Measurements from ENCODE around the gene DOK7. TPM values are rescaled to one million over a fixed set of nuclear protein-coding genes. Genes with fewer than 3 reads are reported as not detected.

Gene DOK7
- total and polyA plus RNA-seq, 4 donors: 0.13 to 0.84 (median 0.46) TPM

DNA sequence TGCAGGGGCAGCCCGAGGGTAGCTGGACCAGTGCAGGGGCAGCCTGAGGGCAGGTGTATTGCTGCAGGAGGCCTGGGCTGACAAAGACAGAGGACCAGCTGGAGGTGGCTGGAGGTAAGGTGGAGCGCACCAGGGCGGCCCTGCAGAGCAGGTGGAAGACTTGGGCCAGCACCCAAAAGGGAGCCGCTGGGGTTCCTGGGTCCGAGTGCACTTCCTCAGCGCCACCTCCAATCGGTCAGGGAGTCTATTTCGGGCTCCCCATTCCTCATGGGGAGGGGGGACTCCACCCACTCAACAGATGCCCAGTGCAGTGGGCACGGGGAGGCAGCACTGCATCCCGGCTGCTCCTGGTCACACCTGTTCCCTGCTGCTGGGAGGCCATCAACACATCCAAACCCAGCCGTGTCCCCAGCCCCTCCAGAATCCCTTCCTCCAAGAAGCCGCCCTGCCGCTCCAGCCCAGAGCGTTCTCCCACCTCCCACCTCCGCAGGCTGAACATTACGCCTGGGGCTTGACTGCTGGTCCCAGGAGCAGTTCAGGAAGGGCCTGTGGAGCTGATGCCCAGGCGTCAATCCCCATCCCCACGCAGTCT, 67.7 kb downstream of the DOK7 start (continued):
- TF ChIP-seq, protein P1, sequence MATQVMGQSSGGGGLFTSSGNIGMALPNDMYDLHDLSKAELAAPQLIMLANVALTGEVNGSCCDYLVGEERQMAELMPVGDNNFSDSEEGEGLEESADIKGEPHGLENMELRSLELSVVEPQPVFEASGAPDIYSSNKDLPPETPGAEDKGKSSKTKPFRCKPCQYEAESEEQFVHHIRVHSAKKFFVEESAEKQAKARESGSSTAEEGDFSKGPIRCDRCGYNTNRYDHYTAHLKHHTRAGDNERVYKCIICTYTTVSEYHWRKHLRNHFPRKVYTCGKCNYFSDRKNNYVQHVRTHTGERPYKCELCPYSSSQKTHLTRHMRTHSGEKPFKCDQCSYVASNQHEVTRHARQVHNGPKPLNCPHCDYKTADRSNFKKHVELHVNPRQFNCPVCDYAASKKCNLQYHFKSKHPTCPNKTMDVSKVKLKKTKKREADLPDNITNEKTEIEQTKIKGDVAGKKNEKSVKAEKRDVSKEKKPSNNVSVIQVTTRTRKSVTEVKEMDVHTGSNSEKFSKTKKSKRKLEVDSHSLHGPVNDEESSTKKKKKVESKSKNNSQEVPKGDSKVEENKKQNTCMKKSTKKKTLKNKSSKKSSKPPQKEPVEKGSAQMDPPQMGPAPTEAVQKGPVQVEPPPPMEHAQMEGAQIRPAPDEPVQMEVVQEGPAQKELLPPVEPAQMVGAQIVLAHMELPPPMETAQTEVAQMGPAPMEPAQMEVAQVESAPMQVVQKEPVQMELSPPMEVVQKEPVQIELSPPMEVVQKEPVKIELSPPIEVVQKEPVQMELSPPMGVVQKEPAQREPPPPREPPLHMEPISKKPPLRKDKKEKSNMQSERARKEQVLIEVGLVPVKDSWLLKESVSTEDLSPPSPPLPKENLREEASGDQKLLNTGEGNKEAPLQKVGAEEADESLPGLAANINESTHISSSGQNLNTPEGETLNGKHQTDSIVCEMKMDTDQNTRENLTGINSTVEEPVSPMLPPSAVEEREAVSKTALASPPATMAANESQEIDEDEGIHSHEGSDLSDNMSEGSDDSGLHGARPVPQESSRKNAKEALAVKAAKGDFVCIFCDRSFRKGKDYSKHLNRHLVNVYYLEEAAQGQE (IDR thresholded peaks at IDR 0.05): no peak

DNA sequence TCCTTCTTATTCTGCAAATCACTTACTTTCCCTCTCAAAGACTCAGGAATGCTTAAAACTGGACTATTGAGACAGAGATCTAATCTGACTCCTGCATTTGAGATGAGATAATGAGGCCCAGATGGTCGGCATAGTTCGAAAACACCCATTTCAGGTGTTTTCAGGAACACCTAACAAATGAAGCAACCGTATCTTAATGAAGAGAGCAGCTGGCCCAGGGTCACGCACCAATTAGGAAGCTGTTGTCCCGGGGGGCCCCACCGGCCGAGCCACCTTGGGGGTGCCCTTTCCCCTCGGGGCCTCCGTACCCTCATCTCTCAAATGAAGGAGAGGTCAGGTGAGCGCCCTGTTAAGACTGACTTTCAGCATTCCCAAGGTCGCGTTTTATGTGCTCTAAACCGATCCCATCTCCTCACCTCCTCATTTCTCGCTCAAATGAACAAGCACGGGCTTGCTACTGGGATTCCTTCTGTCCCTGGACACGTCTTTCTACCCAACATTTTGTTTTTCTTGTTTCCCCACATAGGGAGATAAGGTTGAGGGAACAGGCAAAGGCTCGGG, 68.3 kb downstream of the DOK7 start:
- H3K9me3 ChIP-seq (ENCODE audit: control insufficient read depth in 4 of 4, low read length in 3 of 4): no peaks in the 10 kb centered on the region
- TF ChIP-seq SP1 (IDR thresholded peaks at IDR 0.05) (no peak), RAD21 (IDR thresholded peaks at IDR 0.05) (no peak), RXRA (IDR thresholded peaks at IDR 0.05) (no peak), NR2F2 (IDR thresholded peaks at IDR 0.05) (no peak), JUND (IDR thresholded peaks at IDR 0.05) (no peak), FOXA1 (IDR thresholded peaks at IDR 0.05) (no peak)
- TF ChIP-seq, protein P1 (IDR thresholded peaks at IDR 0.05): no peak
- TF ChIP-seq, protein P2, sequence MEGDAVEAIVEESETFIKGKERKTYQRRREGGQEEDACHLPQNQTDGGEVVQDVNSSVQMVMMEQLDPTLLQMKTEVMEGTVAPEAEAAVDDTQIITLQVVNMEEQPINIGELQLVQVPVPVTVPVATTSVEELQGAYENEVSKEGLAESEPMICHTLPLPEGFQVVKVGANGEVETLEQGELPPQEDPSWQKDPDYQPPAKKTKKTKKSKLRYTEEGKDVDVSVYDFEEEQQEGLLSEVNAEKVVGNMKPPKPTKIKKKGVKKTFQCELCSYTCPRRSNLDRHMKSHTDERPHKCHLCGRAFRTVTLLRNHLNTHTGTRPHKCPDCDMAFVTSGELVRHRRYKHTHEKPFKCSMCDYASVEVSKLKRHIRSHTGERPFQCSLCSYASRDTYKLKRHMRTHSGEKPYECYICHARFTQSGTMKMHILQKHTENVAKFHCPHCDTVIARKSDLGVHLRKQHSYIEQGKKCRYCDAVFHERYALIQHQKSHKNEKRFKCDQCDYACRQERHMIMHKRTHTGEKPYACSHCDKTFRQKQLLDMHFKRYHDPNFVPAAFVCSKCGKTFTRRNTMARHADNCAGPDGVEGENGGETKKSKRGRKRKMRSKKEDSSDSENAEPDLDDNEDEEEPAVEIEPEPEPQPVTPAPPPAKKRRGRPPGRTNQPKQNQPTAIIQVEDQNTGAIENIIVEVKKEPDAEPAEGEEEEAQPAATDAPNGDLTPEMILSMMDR (IDR thresholded peaks at IDR 0.05; ENCODE audit: low read depth, low read length, missing input control): no peak
- 15% methylated on average over 17 of the region's 17 CpGs for WGBS
- no peak overlapping the region for H3K27ac ChIP-seq (ENCODE audit: low read depth in 1 of 2, low read length in 2 of 2)
- H3K9ac ChIP-seq (ENCODE audit: low read depth in 1 of 2, low read length in 2 of 2): peak overlapping the region in 1 of 2 donors; percentile 43
- peaks cover 0 to 5% (median 1%) of the 10 kb centered on the region in 4 donors for H3K36me3 ChIP-seq (ENCODE audit: control insufficient read depth in 4 of 4, insufficient read depth in 3 of 4, low read depth in 1 of 4, low read length in 3 of 4)
- H3K27me3 ChIP-seq (ENCODE audit: control insufficient read depth in 4 of 4, insufficient read depth in 4 of 4, low read length in 3 of 4): no peaks in the 10 kb centered on the region
- no peak for DNase-seq (ENCODE audit: low spot score)
- H3K4me1 ChIP-seq (ENCODE audit: control insufficient read depth in 4 of 4, insufficient read depth in 4 of 4, low read length in 3 of 4): peaks cover 11 to 30% (median 17%) of the 10 kb centered on the region in 4 donors
- peak overlapping the region; percentile 65 to 97 (median 92) for H3K4me3 ChIP-seq (ENCODE audit: low read depth in 1 of 3, low read length in 3 of 3)
